Kasumi-1 (cell line): ENCODE data around the gene KNTC1.
"Not testable (repeated sequence)": the region's sequence is repeated elsewhere in the genome, so short reads cannot be mapped to it uniquely, and the experiment has no call there.

Experiments used
- DNase-seq, 2 experiments: peaks; one replicate each; lab custom pipeline; 2025; lab: John Stamatoyannopoulos, UW

The KNTC1 gene

DNA sequence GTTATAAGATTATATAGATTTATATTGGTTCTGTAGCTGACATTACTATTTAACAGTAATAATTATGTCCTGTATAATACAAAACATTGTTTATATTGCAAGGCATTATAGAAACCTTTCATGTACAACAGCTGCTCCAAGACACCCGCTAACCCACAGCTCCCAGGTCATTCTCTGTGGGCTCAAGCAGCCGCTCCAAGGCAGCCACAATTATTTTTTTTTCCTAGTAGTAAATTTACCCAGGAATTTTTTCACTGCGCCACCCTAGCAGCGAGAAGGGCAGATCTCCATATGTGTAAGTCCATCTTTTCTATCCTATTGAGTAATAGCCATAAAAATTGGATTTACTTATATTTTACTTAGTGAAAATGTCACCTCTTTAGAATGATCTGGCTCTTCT is 36.3 kb downstream of the KNTC1 start:
- DNase-seq, result no peak

DNA sequence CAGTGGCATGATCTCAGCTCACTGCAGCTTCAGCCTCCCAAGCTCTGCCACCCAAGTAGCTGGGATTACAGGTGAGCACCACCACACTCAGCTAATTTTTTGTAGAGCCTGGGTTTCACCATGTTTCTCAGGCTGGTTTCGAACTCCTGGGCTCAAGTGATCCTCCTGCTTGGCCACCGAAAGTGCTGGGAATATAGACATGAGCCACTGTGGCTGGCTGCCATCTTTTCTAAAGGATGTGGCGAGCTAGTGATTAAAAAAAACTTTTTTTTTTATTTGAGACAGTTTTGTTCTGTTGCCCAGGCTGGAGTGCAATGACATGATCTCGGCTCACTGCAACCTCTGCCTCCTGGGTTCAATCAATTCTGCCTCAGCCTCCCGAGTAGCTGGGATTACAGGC is 39.8 kb downstream of the KNTC1 start:
- DNase-seq, result not testable (repeated sequence)

- no peak for DNase-seq
These were observed 42.2 kb downstream of the KNTC1 start for GRCh38 chr12:122569288-122569687.

- DNase-seq, result not testable (repeated sequence)
These were observed 43.0 kb downstream of the KNTC1 start for GRCh38 chr12:122570006-122570405.

DNA sequence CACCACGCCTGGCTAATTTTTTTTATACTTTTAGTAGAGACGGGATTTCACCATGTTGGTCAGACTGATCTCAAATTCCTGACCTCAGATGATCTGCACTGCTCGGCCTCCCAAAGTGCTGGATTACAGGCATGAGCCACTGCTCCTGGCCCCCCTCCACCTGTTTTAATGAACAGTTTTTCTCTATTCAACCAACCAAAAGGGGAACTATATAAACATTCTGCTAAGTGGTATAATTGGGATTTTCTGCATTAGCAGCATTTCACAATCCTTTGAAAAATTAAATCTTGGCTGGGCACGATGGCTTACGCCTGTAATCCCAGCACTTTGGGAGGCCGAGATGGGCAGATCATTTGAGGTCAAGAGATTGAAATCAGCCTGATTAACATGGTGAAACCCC is 44.8 kb downstream of the KNTC1 start:
- DNase-seq, result no peak

- DNase-seq, result not testable (repeated sequence)
These were observed 56.2 kb downstream of the KNTC1 start for GRCh38 chr12:122583294-122583693.

- DNase-seq, result no peak
These were observed 57.3 kb downstream of the KNTC1 start for GRCh38 chr12:122584177-122584863.

- no peak for DNase-seq
These were observed 63.9 kb downstream of the KNTC1 start for GRCh38 chr12:122590990-122591389.

- not testable (repeated sequence) for DNase-seq
These were observed 64.9 kb downstream of the KNTC1 start for GRCh38 chr12:122591966-122592365.

DNA sequence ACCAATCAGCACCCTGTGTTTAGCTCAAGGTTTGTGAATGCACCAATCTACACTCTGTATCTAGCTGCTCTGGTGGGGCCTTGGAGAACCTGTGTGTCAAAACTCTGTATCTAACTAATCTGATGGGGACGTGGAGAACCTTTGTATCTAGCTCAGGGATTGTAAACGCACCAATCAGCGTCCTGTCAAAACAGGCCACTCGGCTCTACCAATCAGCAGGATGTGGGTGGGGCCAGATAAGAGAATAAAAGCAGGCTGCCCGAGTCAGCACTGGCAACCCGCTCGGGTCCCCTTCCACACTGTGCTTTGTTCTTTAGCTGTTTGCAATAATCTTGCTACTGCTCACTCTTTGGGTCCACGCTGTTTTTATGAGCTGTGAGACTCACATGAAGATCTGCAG is 65.5 kb downstream of the KNTC1 start:
- DNase-seq, result peak; percentile 8 to 14

- DNase-seq, result no peak
These were observed 66.9 kb downstream of the KNTC1 start for GRCh38 chr12:122593910-122594309.

- no peak for DNase-seq
These were observed 69.8 kb downstream of the KNTC1 start for GRCh38 chr12:122596838-122597237.

DNA sequence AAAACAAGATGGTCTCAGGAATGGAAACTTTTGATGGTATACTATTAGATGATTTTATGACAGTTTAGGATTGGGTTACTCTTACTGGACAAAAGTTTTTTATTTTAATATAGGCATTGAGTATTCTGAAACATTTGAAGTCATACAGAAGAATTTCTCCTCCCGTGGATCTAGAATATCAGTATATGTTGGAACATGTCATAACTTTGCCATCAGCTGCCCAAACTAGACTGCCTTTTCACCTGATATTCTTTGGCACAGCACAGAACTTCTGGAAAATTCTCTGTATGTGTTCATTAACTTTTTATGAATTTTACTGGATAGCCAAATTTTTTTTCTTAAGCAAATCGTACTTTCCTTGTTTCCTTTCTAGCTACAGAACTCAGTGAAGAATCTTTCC is 75.4 kb downstream of the KNTC1 start:
- no peak for DNase-seq

DNA sequence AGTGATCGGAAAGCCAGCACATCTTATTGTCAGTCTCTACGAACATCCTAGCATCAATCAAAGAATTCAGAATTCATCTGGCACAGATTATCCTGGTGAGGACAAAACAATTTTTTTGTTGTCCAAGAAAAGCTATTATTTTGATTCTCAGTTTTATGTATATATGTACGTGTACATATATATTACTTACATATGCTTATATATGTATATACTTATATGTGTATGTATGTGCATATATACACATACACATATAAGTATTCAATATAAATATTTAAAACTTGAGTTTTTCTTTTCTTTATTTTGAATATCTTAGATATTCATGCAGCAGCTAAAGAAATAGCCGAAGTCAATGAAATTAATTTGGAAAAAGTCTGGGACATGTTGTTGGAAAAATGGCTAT is 77.9 kb downstream of the KNTC1 start:
- no peak for DNase-seq

- DNase-seq, result no peak
These were observed 82.7 kb downstream of the KNTC1 start for GRCh38 chr12:122609732-122610131.

GRCh38 chr12:122610207-122610606 is 83.2 kb downstream of the KNTC1 start:
- DNase-seq, result no peak

DNA sequence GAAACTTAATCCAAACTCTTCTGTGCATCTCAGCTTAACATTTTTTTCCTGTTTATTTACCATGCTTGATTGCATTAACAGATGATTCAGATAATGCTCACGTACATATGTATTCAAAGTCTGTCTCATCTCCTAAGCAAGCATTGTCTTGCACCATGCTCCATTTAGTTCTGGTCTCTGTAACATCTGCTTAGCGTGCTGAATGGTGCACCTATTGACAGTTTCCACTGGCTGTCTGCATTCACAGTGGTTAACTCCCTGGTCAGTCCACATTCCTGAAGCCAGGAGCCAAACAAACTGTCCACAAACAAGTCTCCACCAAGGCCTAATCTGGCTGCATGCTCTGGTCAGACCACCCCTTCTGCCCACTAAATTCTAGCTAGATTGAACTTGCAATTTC is 83.9 kb downstream of the KNTC1 start:
- no peak for DNase-seq

DNA sequence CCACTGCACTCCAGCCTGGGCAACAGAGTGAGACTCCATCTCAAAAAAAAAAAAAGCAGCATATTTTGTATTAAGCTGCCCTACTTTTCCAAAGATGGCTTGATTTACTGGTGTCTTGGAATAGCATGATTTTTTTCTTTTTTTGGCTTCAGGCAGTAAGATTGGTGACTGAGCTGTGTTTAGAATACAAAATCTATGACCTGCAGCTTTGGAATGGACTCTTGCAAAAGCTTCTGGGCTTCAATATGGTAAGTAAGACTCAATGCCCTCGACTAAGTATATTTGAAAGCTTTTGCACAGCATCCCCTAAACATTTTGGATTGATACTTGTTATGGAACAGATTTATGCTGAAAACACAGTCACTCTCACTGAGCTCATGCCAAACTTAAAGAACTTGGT is 87.8 kb downstream of the KNTC1 start:
- DNase-seq, result no peak

DNA sequence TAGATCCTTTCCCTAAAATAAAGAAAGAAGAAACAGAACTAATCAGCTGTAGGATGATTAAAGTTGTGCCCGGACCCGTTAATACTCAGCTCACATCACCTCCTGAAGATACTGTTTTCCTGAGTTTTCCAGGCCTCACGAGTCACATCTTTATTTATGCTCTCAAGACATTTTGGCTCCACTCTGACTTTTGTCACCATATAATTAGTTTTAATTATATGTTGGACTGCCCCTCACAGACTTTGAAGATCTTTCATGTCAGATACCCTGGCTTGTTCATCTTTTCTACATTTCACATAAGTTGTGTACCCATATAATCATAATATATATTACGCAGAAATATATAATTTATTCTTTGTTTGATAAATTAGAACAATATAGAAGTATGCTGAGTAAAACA is 88.7 kb downstream of the KNTC1 start:
- no peak for DNase-seq

DNA sequence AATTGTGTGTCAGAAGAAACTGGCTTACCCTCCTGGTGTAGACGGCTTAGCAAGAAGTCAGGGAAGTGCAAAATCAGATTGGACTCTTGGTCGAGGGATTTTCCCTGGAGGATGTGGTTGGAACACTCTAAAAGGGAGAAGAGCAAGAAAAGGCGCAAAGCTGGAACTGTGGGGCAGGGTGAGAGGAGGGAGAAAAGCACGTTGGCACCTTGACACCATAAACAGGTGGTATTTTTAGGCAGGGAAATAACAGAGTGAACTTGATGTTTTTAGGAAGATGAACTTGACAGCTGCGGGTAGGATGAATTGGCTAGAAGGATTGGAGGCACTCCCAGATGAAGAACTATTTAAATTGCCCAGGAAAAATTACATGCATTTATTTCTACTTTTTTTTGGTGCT is 108.4 kb downstream of the KNTC1 start:
- no peak for DNase-seq

GRCh38 chr12:122643207-122643805 is 116.3 kb downstream of the KNTC1 start:
- no peak for DNase-seq

GRCh38 chr12:122646517-122647217 is 119.6 kb downstream of the KNTC1 start:
- peak; percentile 97 for DNase-seq

GRCh38 chr12:122651520-122652224 is 124.6 kb downstream of the KNTC1 start:
- DNase-seq, result no peak
